ENCODE data around the gene LAMTOR2.

The LAMTOR2 gene

DNA sequence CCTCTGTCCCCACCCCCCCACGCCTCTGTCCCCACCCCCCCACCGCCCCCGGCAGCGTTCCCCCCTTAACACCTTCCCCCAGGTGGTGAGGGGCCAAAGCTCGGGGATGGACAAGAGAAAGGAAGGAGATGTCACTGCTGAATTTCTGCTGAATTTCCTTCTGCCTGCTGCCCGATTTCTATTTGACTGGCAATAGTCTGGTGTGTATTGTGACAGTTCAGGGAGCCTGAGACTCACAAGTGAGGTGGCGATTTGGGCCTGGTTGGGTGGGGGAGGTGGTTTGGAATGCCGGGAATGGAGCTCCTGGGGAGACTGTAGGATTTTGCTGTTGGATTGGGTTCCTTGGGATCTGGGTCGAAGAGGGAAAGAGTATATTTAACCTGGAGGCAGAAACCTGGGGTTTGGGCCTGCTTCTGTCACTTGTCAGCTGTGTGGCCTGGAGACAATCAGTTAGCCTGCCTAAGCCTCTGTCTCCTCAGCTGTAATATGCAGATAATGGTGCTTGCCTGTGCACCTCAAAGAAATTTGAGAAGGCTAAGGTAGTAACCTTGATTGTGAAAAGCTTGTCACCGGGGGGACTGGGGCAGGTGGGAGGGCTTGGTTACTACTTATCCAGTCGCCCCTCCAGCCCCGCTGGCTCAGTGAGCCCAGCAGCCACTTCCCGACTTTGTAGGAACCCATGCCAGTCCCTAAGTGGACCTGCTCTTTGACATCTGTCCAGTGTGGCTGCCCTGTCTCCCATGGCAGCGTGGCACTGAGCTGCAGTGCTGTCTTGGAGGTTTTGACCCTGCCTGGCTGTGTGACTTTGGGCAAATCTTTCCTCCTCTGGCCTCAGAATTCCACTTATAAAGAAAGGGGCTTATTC lies 52.3 kb downstream of the LAMTOR2 start:
- DNase-seq (ENCODE audit: insufficient read length, low spot score) (no peak), FAIRE-seq (no peak)
- TF ChIP-seq, protein P1, sequence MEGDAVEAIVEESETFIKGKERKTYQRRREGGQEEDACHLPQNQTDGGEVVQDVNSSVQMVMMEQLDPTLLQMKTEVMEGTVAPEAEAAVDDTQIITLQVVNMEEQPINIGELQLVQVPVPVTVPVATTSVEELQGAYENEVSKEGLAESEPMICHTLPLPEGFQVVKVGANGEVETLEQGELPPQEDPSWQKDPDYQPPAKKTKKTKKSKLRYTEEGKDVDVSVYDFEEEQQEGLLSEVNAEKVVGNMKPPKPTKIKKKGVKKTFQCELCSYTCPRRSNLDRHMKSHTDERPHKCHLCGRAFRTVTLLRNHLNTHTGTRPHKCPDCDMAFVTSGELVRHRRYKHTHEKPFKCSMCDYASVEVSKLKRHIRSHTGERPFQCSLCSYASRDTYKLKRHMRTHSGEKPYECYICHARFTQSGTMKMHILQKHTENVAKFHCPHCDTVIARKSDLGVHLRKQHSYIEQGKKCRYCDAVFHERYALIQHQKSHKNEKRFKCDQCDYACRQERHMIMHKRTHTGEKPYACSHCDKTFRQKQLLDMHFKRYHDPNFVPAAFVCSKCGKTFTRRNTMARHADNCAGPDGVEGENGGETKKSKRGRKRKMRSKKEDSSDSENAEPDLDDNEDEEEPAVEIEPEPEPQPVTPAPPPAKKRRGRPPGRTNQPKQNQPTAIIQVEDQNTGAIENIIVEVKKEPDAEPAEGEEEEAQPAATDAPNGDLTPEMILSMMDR (IDR thresholded peaks at IDR 0.05; ENCODE audit: insufficient read depth, missing control alignments): no peak

DNA sequence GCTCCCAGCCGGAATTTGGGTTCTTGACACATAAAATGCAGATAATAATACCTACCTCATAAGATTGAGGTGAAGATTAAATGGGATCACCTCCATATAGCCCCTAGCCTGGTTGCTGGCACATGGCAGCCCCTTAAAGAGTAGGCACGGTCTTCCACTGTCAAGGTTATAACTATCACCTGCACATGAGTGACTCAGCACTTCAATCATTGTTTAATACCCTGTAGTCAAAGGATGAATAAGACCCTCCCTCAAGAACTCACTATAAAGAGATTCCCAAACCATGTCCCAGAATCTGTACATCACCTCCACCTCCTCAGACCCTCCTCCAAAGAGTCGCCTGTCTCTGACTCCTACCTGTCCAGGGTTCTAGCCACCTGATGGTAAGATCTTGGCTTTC lies 53.5 kb downstream of the LAMTOR2 start:
- TF ChIP-seq, protein P1 (IDR thresholded peaks at IDR 0.05; ENCODE audit: insufficient read depth, missing control alignments): no peak
- no peak for DNase-seq (ENCODE audit: insufficient read length, low spot score)
- FAIRE-seq: no peak

Measured in D721Med (cell line).